Heart left ventricle (tissue), 16 donors: ENCODE measurements around the gene DENND4C. TPM values are rescaled to one million over a fixed set of nuclear protein-coding genes. Genes with fewer than 3 reads are reported as not detected.

Experiments
- ATAC-seq, 4 donors: fragments of 200-7000 bp; cut with Tn5 transposase; one replicate each; pipeline ENCODE4 v1.9.1; 2020 to 2022; ENCODE audit warnings: moderate library complexity in 4 of 4, mild to moderate bottlenecking in 3 of 4, moderate number of reproducible peaks in 1 of 4
- DNase-seq, 5 donors: peaks; one replicate each; pipeline ENCODE4 v3.0.0-alpha.2; 2020
- H3K27ac ChIP-seq, 12 donors: fragments of 200-600 bp; sonication (generic) in 4 of 12; one replicate each; pipeline versions ENCODE4 v1.5.0 to v1.8.0; 2016 to 2022; ENCODE audit warnings: mild to moderate bottlenecking in 2 of 12
- H3K27me3 ChIP-seq, 9 donors: fragments of 200-600 bp; sonication (generic) in 2 of 9; one replicate each; pipeline versions ENCODE4 v1.5.1 to v1.8.0; 2016 to 2022; ENCODE audit warnings: mild to moderate bottlenecking in 3 of 9
- H3K36me3 ChIP-seq, 9 donors: fragments of 200-600 bp; sonication (generic) in 2 of 9; one replicate each; pipeline versions ENCODE4 v1.5.0 to v1.8.0; 2018 to 2022; ENCODE audit warnings: mild to moderate bottlenecking in 2 of 9
- H3K4me1 ChIP-seq, 12 donors: fragments of 200-600 bp; sonication (generic) in 4 of 12; one replicate each; pipeline versions ENCODE4 v1.5.0 to v1.8.0; 2016 to 2022; ENCODE audit warnings: mild to moderate bottlenecking in 3 of 12
- H3K4me3 ChIP-seq, 12 donors: fragments of 200-600 bp; sonication (generic) in 4 of 12; one replicate each; pipeline versions ENCODE4 v1.5.0 to v1.8.0; 2017 to 2022; ENCODE audit warnings: mild to moderate bottlenecking in 9 of 12, moderate library complexity in 4 of 12
- H3K9me3 ChIP-seq, 12 donors: fragments of 200-600 bp; sonication (generic) in 4 of 12; one replicate each; pipeline versions ENCODE4 v1.5.0 to v1.8.0; 2016 to 2022; ENCODE audit warnings: mild to moderate bottlenecking in 1 of 12
- CTCF ChIP-seq, 12 donors: fragments of 200-600 bp; sonication (generic) in 4 of 12; IDR thresholded peaks; one replicate each; pipeline versions ENCODE4 v1.5.0 to v1.8.0; 2018 to 2022; ENCODE audit warnings: antibody characterized with exemption in 12 of 12, mild to moderate bottlenecking in 5 of 12
- POLR2A ChIP-seq, 2 donors: fragments of 450-650 bp; IDR thresholded peaks; one replicate each; pipeline ENCODE4 v1.6.1; 2017; ENCODE audit warnings: antibody characterized with exemption in 2 of 2, mild to moderate bottlenecking in 2 of 2, moderate library complexity in 2 of 2
- WGBS, 4 donors: extraction: QIAGEN DNeasy Blood & Tissue Kit in 2 of 4; methylation state at CpG; one replicate each; pipeline versions ENCODE4 v1.1.5 to v1.1.7; 2013 to 2018; 5-methylcytosine and 5-hydroxymethylcytosine counted together
- intact Hi-C, 10 donors: fragments of 100-400 bp; cut with DNase I; formaldehyde crosslinking; loops; one replicate each; pipeline versions ENCODE4 v1.11.1 to v1.14.2; 2022
- polyA plus RNA-seq, 2 donors: library from polyadenylated mRNA; stranded (reverse); fragments of 200-250 nt; gene quantifications; one replicate each; pipeline ENCODE4 v1.2.3, GENCODE V29; 2013
- total RNA-seq, 9 donors: library from RNA; depleted of rRNA in 2 of 9; stranded (reverse); fragments of >200 nt in 2 of 9; fragmentation: NEBNext Ultra II Directional in 3 of 9; extraction: Animal tissue kit (Norgen Biotek cat#: 25700) in 3 of 9; gene quantifications; one replicate each; pipeline versions ENCODE4 v1.1.0 to v1.2.4, GENCODE V29; 2016 to 2023
- donor health status: ischemic (EF 13 %, LVEDD 7.1; RV severe dilation, severe dysfunction).
- donor health status: healthy with polysubstance abuse.
- donor health status: DM: no; HTN: yes; CAD: no.
- donor health status: DM: no; HTN: no; CAD: no.
- donor health status: ischemic (EF 25% LVEDD 6.9; RV normal size, moderate dysfunction).
- donor health status: ischemic (EF 25% LVEDD 5.7; RV mildly dilated, moderate dysfunction).
- donor health status: healthy.
- donor health status: DM: yes; HTN: yes; CAD: no.
- donor health status: ischemic (EF 35%, LVEDD 5.7; RV mildly dilated, moderate dysfunction).
- donor health status: nonischemic (EF 11% LVEDD 7.7; RV severe dilation, severe dysfunction).
- donor health status: DM: yes; HTN: yes; CAD: no.
- donor health status: PGD.
- donor health status: ischemic (EF 29% LVEDD 5.4; RV normal size, mild dysfunction).
- donor health status: nonischemic (EF 23%, LVEDD 6.1; RV moderate dilation, normal function).

DENND4C gene
- total and polyA plus RNA-seq, 11 donors: 5.4 to 36.9 (median 22.8) TPM

GRCh38 chr9:19208653-19209052, 21.8 kb upstream of the DENND4C start:
- no peak for ATAC-seq

GRCh38 chr9:19209188-19209587, 21.3 kb upstream of the DENND4C start:
- 66 to 82% (median 71%) methylated on average over 4 of the region's 4 CpGs for WGBS, 4 donors
- Histone ChIP-seq H3K27ac (no peak overlapping the region), H3K9me3 (no peaks in the 10 kb centered on the region), H3K4me1 (no peaks in the 10 kb centered on the region), H3K4me3 (no peak overlapping the region), H3K27me3 (no peaks in the 10 kb centered on the region), H3K36me3 (no peaks in the 10 kb centered on the region)
- ATAC-seq: no peak
- no peak for DNase-seq
- TF ChIP-seq CTCF (IDR thresholded peaks at IDR 0.05) (no peak), POLR2A (IDR thresholded peaks at IDR 0.05) (no peak)
- intact Hi-C loops: no loop called here

More at GRCh38 chr9:19208653-19209052, 21.8 kb upstream of the DENND4C start:
- Histone ChIP-seq H3K4me1 (no peaks in the 10 kb centered on the region), H3K9me3 (no peaks in the 10 kb centered on the region), H3K4me3 (no peak overlapping the region), H3K27ac (no peak overlapping the region), H3K36me3 (no peaks in the 10 kb centered on the region), H3K27me3 (no peaks in the 10 kb centered on the region)
- DNase-seq: no peak
- TF ChIP-seq CTCF (IDR thresholded peaks at IDR 0.05) (no peak), POLR2A (IDR thresholded peaks at IDR 0.05) (no peak)
- intact Hi-C loops: no loop called here
- 83 to 95% (median 88%) methylated on average over 1 of the region's 1 CpG for WGBS, 4 donors

GRCh38 chr9:19213823-19214222, 16.7 kb upstream of the DENND4C start:
- Histone ChIP-seq H3K27me3 (no peaks in the 10 kb centered on the region), H3K27ac (no peak overlapping the region), H3K4me1 (peaks cover 0 to 9% (median 0%) of the 10 kb centered on the region in 12 donors), H3K4me3 (no peak overlapping the region), H3K36me3 (no peaks in the 10 kb centered on the region), H3K9me3 (no peaks in the 10 kb centered on the region)
- intact Hi-C loops: no loop called here
- no peak for ATAC-seq
- DNase-seq: no peak
- 95 to 97% (median 96%) methylated on average over 3 of the region's 3 CpGs for WGBS, 4 donors
- no peak for TF ChIP-seq CTCF (IDR thresholded peaks at IDR 0.05)
- no peak for TF ChIP-seq POLR2A (IDR thresholded peaks at IDR 0.05)

GRCh38 chr9:19216466-19216865, 14.0 kb upstream of the DENND4C start:
- H3K27ac ChIP-seq: no peak overlapping the region
- no peaks in the 10 kb centered on the region for H3K27me3 ChIP-seq
- H3K36me3 ChIP-seq: no peaks in the 10 kb centered on the region
- intact Hi-C loops: no loop called here
- H3K9me3 ChIP-seq: no peaks in the 10 kb centered on the region
- DNase-seq (no peak), ATAC-seq (peak in 3 of 4 donors; percentile 45 to 56 (median 48))
- WGBS, 4 donors: 34 to 48% (median 41%) methylated on average over 2 of the region's 2 CpGs
- H3K4me1 ChIP-seq: peaks cover 0 to 9% (median 0%) of the 10 kb centered on the region in 12 donors
- no peak for TF ChIP-seq CTCF (IDR thresholded peaks at IDR 0.05)
- TF ChIP-seq POLR2A (IDR thresholded peaks at IDR 0.05): no peak
- H3K4me3 ChIP-seq: no peak overlapping the region
